GM18909 (cell line): ENCODE results near the gene CACNA1G.

Experiments
- ATAC-seq: cut with Tn5 transposase; IDR thresholded peaks from one replicate; pipeline ENCODE4 v1.9.1; 2021; ENCODE audit warnings: mild to moderate bottlenecking; ENCODE audit not compliant: unreplicated experiment, poor library complexity

Gene CACNA1G

GRCh38 chr17:50663812-50664374 lies 103.4 kb downstream of the CACNA1G start:
- ATAC-seq: no peak

GRCh38 chr17:50664788-50665458 lies 104.4 kb downstream of the CACNA1G start:
- ATAC-seq: no peak

- no peak for ATAC-seq
Measured at GRCh38 chr17:50665838-50666237, 105.3 kb downstream of the CACNA1G start.

DNA sequence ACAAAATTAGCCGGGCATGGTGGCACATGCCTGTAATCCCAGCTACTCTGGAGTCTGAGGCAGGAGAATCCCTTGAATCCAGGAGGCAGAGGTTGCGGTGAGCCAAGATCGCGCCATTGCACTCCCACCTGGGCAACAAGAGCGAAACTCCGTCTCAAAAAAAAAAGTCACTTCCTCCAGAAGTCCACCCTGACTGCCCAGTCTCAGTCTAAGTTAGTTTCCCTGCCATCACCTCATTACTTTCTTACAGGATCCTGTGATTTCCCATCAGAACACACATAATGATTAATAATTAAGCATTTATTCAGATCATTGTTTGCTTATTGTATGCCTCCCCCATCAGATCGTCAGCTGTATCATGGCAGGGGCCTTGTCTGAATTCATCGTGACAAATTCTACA lies 105.8 kb downstream of the CACNA1G start:
- ATAC-seq: no peak

DNA sequence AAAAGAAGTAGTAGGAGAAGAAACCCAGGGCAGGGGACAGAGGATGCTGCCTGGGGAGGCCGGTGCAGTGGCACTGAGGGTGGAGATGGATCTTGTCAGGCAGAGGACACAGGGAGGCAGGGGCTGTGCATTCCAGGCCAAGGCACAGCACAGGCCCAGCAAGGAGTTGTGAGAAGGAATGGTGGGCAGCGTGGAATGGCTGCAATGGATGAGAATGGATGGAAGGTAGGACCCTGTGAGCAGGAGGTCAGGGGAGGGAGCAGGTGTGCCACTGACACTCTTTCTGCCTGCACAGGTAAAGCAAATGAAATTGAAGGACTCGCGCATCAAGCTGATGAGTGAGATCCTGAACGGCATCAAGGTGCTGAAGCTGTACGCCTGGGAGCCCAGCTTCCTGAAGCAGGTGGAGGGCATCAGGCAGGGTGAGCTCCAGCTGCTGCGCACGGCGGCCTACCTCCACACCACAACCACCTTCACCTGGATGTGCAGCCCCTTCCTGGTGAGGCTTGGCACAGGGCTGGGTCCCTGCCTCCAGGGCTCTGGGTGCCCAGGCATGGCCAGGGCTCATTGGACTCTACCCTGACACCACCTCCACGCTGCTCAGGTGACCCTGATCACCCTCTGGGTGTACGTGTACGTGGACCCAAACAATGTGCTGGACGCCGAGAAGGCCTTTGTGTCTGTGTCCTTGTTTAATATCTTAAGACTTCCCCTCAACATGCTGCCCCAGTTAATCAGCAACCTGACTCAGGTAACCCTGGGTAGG lies 106.9 kb downstream of the CACNA1G start:
- ATAC-seq: no peak

GRCh38 chr17:50668025-50668837 lies 107.7 kb downstream of the CACNA1G start:
- ATAC-seq: no peak

DNA sequence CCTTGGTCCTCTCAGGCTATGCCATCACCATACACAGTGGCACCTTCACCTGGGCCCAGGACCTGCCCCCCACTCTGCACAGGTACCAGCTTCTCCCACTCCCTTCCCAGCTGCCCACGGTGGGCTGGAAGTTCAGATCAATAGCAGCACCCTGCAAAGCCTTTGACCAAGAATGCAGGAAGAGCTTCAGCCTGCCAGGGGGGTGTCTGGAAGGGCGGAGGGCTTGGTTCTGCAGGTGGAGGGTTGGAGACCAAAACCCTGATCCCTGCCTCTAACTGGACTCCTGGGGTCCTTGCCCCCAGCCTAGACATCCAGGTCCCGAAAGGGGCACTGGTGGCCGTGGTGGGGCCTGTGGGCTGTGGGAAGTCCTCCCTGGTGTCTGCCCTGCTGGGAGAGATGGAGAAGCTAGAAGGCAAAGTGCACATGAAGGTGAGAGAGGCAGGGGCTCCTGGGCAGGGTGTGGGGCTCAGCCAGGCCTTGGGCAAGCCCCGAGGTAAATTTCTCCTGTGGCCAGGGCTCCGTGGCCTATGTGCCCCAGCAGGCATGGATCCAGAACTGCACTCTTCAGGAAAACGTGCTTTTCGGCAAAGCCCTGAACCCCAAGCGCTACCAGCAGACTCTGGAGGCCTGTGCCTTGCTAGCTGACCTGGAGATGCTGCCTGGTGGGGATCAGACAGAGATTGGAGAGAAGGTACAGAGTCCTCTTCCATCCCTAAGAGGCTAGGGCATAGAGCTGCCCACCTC lies 108.5 kb downstream of the CACNA1G start:
- ATAC-seq: no peak

DNA sequence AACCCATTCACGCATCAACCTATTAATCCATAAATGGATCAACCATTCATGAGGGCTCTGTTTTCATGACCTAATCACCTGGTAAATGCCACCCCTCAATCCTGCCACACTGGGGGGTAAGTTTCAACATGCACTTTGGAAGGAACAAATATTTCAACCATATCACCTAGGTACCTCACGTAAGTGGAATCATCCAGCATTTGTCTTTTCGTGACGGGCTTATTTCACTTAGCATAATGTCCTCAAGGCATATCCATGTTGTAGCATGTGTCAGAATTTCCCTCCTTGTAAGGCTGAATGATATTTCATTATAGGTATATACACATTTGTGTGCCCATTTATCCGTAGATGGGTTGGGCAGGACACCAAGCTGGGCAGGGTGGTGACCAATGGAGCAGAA lies 111.6 kb downstream of the CACNA1G start:
- ATAC-seq: no peak

DNA sequence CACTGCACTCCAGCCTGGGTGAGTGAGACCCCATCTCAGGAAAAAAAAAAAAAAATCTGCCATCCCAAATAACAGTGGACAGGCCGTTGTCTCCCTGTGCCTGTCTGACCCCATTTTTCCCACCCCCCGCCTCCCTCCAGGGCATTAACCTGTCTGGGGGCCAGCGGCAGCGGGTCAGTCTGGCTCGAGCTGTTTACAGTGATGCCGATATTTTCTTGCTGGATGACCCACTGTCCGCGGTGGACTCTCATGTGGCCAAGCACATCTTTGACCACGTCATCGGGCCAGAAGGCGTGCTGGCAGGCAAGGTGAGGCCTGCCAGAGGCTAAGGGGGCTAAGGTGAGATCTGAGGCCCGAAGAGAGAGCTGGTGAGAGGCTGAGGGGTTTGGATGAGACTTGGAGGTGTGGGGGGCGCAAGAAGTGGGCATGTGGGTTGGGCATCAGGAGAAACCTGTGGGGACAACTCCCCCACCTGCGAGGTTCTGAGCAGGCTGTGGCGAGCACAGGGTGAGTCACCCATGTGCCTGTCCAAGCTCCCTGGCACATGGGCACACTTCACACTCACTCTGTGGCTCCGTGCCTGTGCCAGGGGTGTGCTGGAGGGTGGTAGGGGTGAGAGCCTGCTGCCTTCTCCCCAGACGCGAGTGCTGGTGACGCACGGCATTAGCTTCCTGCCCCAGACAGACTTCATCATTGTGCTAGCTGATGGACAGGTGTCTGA lies 112.5 kb downstream of the CACNA1G start:
- ATAC-seq: no peak

DNA sequence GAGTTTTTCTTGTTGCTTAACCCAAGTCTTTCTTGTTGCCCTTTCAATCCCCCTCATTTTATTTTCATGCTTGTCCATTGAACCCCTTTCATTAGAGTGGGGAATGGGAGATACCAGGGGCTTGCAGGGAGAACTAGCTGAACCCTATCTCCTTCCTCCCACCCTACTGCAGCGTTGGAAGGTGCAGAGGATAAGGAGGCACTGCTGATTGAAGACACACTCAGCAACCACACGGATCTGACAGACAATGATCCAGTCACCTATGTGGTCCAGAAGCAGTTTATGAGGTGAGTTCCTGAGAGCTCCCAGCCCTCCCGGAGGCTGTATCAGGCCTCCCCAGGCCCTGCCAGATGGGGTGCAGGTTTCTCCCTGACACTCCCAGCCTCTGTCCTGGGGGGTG lies 114.7 kb downstream of the CACNA1G start:
- ATAC-seq: no peak

- ATAC-seq: no peak
Measured at GRCh38 chr17:50675627-50676026, 115.1 kb downstream of the CACNA1G start.

DNA sequence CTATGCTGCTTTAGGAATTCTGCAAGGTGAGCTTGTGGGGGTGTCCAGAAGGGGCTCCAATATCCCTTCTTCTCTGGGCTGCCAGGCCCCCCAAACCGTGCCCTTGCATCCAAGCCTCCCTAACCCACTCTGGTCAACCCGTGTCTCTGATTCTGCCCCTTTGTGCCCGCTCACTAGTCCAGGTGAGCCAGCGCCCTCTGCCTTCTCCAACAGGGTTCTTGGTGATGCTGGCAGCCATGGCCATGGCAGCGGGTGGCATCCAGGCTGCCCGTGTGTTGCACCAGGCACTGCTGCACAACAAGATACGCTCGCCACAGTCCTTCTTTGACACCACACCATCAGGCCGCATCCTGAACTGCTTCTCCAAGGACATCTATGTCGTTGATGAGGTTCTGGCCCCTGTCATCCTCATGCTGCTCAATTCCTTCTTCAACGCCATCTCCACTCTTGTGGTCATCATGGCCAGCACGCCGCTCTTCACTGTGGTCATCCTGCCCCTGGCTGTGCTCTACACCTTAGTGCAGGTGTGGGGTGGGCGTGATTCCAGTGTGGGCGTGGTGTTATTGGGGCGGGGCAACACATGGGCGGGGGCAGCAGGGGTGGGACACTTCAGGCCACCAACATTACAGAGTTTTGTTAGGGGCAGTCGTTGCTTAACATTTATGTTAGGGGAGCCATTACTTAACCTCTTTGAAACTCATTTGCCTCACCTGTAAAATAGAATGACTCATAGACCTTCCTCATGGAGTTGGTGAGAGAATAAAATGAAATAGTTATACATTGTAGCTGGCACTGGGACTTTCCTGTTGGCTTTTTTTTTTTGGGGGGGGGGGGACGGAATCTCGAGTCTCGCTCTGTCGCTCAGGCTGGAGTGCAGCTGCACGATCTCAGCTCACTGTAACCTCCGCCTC lies 115.8 kb downstream of the CACNA1G start:
- ATAC-seq: no peak
